ENCODE measurements around the gene UGT1A8.

DNA sequence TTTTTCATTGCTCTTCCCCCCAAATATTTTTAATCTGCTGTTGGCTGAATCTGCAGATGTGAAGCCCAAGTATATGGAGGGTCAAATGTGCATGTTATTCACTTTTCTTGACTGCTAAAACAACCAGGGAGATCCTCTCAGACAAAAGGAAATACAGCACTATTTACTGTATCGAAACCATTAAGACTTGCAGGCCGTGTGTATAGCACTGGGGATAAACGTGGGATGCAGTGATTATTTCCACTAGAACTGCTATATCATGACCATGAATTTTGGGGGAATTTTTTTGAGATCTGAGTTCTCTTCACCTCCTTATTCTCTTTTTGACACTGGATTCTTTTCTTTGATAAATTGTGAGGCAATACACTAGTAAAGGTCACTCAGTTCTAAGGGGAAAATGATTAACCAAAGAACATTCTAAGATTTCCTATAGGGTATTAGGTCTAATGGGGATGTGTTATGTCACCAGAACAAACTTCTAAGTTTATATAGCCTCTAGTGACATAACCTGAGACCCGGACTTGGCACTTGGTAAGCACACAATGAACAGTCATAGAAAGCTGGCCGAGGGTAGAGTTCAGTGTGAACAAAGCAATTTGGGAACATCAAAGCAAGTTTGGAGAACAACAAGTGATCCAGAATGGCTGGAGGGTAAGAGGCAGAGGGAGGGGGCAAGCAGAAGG is 127.8 kb downstream of the UGT1A8 start:
- TF ChIP-seq, protein P1, sequence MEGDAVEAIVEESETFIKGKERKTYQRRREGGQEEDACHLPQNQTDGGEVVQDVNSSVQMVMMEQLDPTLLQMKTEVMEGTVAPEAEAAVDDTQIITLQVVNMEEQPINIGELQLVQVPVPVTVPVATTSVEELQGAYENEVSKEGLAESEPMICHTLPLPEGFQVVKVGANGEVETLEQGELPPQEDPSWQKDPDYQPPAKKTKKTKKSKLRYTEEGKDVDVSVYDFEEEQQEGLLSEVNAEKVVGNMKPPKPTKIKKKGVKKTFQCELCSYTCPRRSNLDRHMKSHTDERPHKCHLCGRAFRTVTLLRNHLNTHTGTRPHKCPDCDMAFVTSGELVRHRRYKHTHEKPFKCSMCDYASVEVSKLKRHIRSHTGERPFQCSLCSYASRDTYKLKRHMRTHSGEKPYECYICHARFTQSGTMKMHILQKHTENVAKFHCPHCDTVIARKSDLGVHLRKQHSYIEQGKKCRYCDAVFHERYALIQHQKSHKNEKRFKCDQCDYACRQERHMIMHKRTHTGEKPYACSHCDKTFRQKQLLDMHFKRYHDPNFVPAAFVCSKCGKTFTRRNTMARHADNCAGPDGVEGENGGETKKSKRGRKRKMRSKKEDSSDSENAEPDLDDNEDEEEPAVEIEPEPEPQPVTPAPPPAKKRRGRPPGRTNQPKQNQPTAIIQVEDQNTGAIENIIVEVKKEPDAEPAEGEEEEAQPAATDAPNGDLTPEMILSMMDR (IDR thresholded peaks at IDR 0.05; ENCODE audit: extremely low read depth in 1 of 2, insufficient read depth in 1 of 2, low read depth in 1 of 2, low read length in 2 of 2) = no peak
- no peak for TF ChIP-seq EZH2 (IDR thresholded peaks at IDR 0.05; ENCODE audit: borderline replicate concordance, low read depth, low read length, severe bottlenecking)
- no peak for TF ChIP-seq POLR2A (IDR thresholded peaks at IDR 0.05; ENCODE audit: low read depth, low read length)
- TF ChIP-seq POLR2AphosphoS5 (IDR thresholded peaks at IDR 0.05; ENCODE audit: insufficient read depth, low read depth, low read length) = no peak
- no peak for TF ChIP-seq MYC (IDR thresholded peaks at IDR 0.05; ENCODE audit: low read depth, low read length)
- no peak for TF ChIP-seq FOS (IDR thresholded peaks at IDR 0.05; ENCODE audit: borderline replicate concordance, insufficient read depth, low read length)

Data from endothelial cell of umbilical vein (primary cell).